Measurements from ENCODE around the gene DZANK1.
"Not testable (repeated sequence)": the region's sequence is repeated elsewhere in the genome, so short reads cannot be mapped to it uniquely, and the experiment has no call there.

The DZANK1 gene

GRCh38 chr20:18372296-18372695 lies 94.5 kb downstream of the DZANK1 start:
- no peak for DNase-seq

- DNase-seq: no peak
Observed at GRCh38 chr20:18364768-18365167, 102.1 kb downstream of the DZANK1 start.

- no peak for DNase-seq
Observed at GRCh38 chr20:18363708-18364107, 103.1 kb downstream of the DZANK1 start.

- no peak for DNase-seq
Observed at GRCh38 chr20:18362916-18363315, 103.9 kb downstream of the DZANK1 start.

GRCh38 chr20:18361678-18362077 lies 105.2 kb downstream of the DZANK1 start:
- DNase-seq: no peak

GRCh38 chr20:18360635-18361034 lies 106.2 kb downstream of the DZANK1 start:
- no peak for DNase-seq

GRCh38 chr20:18359854-18360253 lies 107.0 kb downstream of the DZANK1 start:
- DNase-seq: no peak

GRCh38 chr20:18349749-18350148 lies 117.1 kb downstream of the DZANK1 start:
- not testable (repeated sequence) for DNase-seq

Data from stimulated activated CD4-positive, alpha-beta T cell treated with anti-CD3 and anti-CD28 coated beads, Interleukin-4, amount 100 ng/mL, for 24 hours (primary cell).